Stomach (tissue), 9 donors: Measurements from ENCODE around the gene ZNRF2. TPM values are rescaled to one million over a fixed set of nuclear protein-coding genes. Genes with fewer than 3 reads are reported as not detected.
"Not testable (repeated sequence)": the region's sequence is repeated elsewhere in the genome, so short reads cannot be mapped to it uniquely, and the experiment has no call there.

Source experiments
- DNase-seq, 2 donors: peaks; one replicate each; pipeline versions ENCODE4 v3.0.0 to v3.0.0-alpha.2; 2013 to 2019
- H3K27ac ChIP-seq, 5 donors: fragments of 200-600 bp in 4 of 5; sonication (generic) in 4 of 5; one replicate each; pipeline ENCODE4 v1.5.1; 2013 to 2019; ENCODE audit warnings: mild to moderate bottlenecking in 1 of 5, moderate library complexity in 1 of 5
- H3K27me3 ChIP-seq, 3 donors: fragments of 200-600 bp; sonication (generic); one replicate each; pipeline ENCODE4 v1.5.1; 2017 to 2019; ENCODE audit warnings: mixed run types in 1 of 3
- H3K36me3 ChIP-seq, 4 donors: fragments of 200-600 bp; sonication (generic); 1 replicate in 3 of 4; 2 replicates in 1 of 4; pipeline ENCODE4 v1.5.1; 2016 to 2019
- H3K4me1 ChIP-seq, 4 donors: fragments of 200-600 bp; sonication (generic); one replicate each; pipeline ENCODE4 v1.5.1; 2016 to 2019
- H3K4me3 ChIP-seq, 4 donors: fragments of 200-600 bp; sonication (generic) in 3 of 4; one replicate each; pipeline ENCODE4 v1.5.1; 2016 to 2019; ENCODE audit warnings: mild to moderate bottlenecking in 1 of 4
- H3K9me3 ChIP-seq, 4 donors: fragments of 200-600 bp; sonication (generic); one replicate each; pipeline ENCODE4 v1.5.1; 2016 to 2019
- CTCF ChIP-seq, 7 experiments: fragments of 450-650 bp in 4 of 7; fragments of 200-600 bp in 3 of 7; sonication (generic) in 3 of 7; IDR thresholded peaks; one replicate each; pipeline ENCODE4 v1.5.1; 2016 to 2019; ENCODE audit warnings: antibody characterized with exemption in 7 of 7, control low read depth in 2 of 7, mild to moderate bottlenecking in 1 of 7
- EP300 ChIP-seq: sonication (generic); formaldehyde crosslinking; IDR thresholded peaks from one replicate; pipeline ENCODE4 v1.6.1; 2017; ENCODE audit warnings: antibody characterized with exemption
- POLR2A ChIP-seq, 4 donors: fragments of 450-650 bp; IDR thresholded peaks; one replicate each; pipeline ENCODE4 v1.6.1; 2016; ENCODE audit warnings: antibody characterized with exemption in 4 of 4, control low read depth in 2 of 4, mild to moderate bottlenecking in 1 of 4, moderate library complexity in 1 of 4
- POLR2AphosphoS5 ChIP-seq, 3 donors: sonication (generic); formaldehyde crosslinking; IDR thresholded peaks; one replicate each; pipeline ENCODE4 v1.6.1; 2016; ENCODE audit warnings: antibody characterized with exemption in 3 of 3
- WGBS, 5 donors: extraction: QIAGEN DNeasy Blood & Tissue Kit in 3 of 5; methylation state at CpG; one replicate each; pipeline versions ENCODE4 v1.1.5 to v1.1.7; 2013 to 2018; 5-methylcytosine and 5-hydroxymethylcytosine counted together
- intact Hi-C: fragments of 100-400 bp; cut with DNase I; formaldehyde crosslinking; loops from one replicate; pipeline ENCODE4 v1.15.1; 2023; ENCODE audit warnings: low total_unique reads
- polyA plus RNA-seq, 3 donors: library from polyadenylated mRNA; stranded (reverse); fragments of 200-250 nt; gene quantifications; one replicate each; pipeline ENCODE4 v1.2.3, GENCODE V29; 2013
- total RNA-seq, 5 donors: library from RNA; depleted of rRNA; stranded (reverse); fragments of >200 nt; gene quantifications; one replicate each; pipeline versions ENCODE4 v1.1.0 to v1.2.3, GENCODE V29; 2014 to 2016
- donor health status: healthy with polysubstance abuse.
- donor health status: Bipolar disorder and iron deficiency.
- donor health status: healthy.

ZNRF2 gene
- total and polyA plus RNA-seq, 8 donors, result 5.4 to 209 (median 23.6) TPM

GRCh38 chr7:30290317-30290716, 5.9 kb downstream of the ZNRF2 start:
- H3K4me3 ChIP-seq, H3K27ac ChIP-seq, intact Hi-C loops, H3K36me3 ChIP-seq, H3K9me3 ChIP-seq, H3K27me3 ChIP-seq: not testable (repeated sequence)
- DNase-seq, result peak in 1 of 2 donors; percentile 34
- 30 to 56% (median 42%) methylated on average over 3 of the region's 3 CpGs for WGBS, 5 donors
- peak in 1 of 3 donors; percentile 46 for TF ChIP-seq POLR2AphosphoS5 (IDR thresholded peaks at IDR 0.05)
- peaks cover 16 to 61% (median 46%) of the 10 kb centered on the region in 4 donors for H3K4me1 ChIP-seq

- peaks cover 13 to 62% (median 41%) of the 10 kb centered on the region in 4 donors for H3K4me1 ChIP-seq
- H3K4me3 ChIP-seq, H3K27ac ChIP-seq, DNase-seq, H3K36me3 ChIP-seq, H3K27me3 ChIP-seq, intact Hi-C loops, H3K9me3 ChIP-seq: not testable (repeated sequence)
- WGBS, 5 donors, result 83 to 90% (median 85%) methylated on average over 3 of the region's 3 CpGs
Observed at GRCh38 chr7:30292416-30293038, 8.1 kb downstream of the ZNRF2 start.

GRCh38 chr7:30296304-30296703, 11.9 kb downstream of the ZNRF2 start:
- peaks cover 0 to 53% (median 22%) of the 10 kb centered on the region in 4 donors for H3K4me1 ChIP-seq
- H3K4me3 ChIP-seq, H3K27ac ChIP-seq, DNase-seq, H3K27me3 ChIP-seq, H3K36me3 ChIP-seq, intact Hi-C loops, H3K9me3 ChIP-seq: not testable (repeated sequence)
- WGBS, 5 donors, result 20 to 62% (median 53%) methylated on average over 2 of the region's 2 CpGs

GRCh38 chr7:30297499-30297898, 13.1 kb downstream of the ZNRF2 start:
- DNase-seq, H3K9me3 ChIP-seq, H3K36me3 ChIP-seq, H3K4me3 ChIP-seq, intact Hi-C loops, H3K27me3 ChIP-seq, H3K27ac ChIP-seq: not testable (repeated sequence)
- peaks cover 0 to 63% (median 27%) of the 10 kb centered on the region in 4 donors for H3K4me1 ChIP-seq
- WGBS, 5 donors, result 90 to 100% (median 100%) methylated on average over 1 of the region's 1 CpG

- intact Hi-C loops, DNase-seq, H3K36me3 ChIP-seq, H3K27ac ChIP-seq, H3K27me3 ChIP-seq, H3K4me3 ChIP-seq, H3K9me3 ChIP-seq: not testable (repeated sequence)
- peaks cover 0 to 71% (median 31%) of the 10 kb centered on the region in 4 donors for H3K4me1 ChIP-seq
- 65 to 88% (median 77%) methylated on average over 3 of the region's 3 CpGs for WGBS, 5 donors
Observed at GRCh38 chr7:30298409-30298808, 14.0 kb downstream of the ZNRF2 start.

GRCh38 chr7:30301751-30302150, 17.4 kb downstream of the ZNRF2 start:
- Histone ChIP-seq H3K4me1 (peaks cover 0 to 82% (median 42%) of the 10 kb centered on the region in 4 donors), H3K9me3 (no peaks in the 10 kb centered on the region), H3K27me3 (no peaks in the 10 kb centered on the region), H3K27ac (no peak overlapping the region), H3K4me3 (no peak overlapping the region), H3K36me3 (no peaks in the 10 kb centered on the region)
- no peak for TF ChIP-seq POLR2A (IDR thresholded peaks at IDR 0.05)
- no peak for TF ChIP-seq EP300
- TF ChIP-seq CTCF (IDR thresholded peaks at IDR 0.05), result no peak
- TF ChIP-seq POLR2AphosphoS5 (IDR thresholded peaks at IDR 0.05), result no peak
- no peak for DNase-seq
- 92 to 98% (median 95%) methylated on average over 7 of the region's 7 CpGs for WGBS, 5 donors
- intact Hi-C loops, result no loop called here

- no peak overlapping the region for H3K4me3 ChIP-seq
- H3K4me1 ChIP-seq, result peaks cover 0 to 89% (median 46%) of the 10 kb centered on the region in 4 donors
- H3K27me3 ChIP-seq, result no peaks in the 10 kb centered on the region
- no peak for DNase-seq
- no peak for TF ChIP-seq POLR2A (IDR thresholded peaks at IDR 0.05)
- no peak for TF ChIP-seq EP300
- TF ChIP-seq POLR2AphosphoS5 (IDR thresholded peaks at IDR 0.05), result no peak
- TF ChIP-seq CTCF (IDR thresholded peaks at IDR 0.05), result no peak
- no peaks in the 10 kb centered on the region for H3K36me3 ChIP-seq
- no peaks in the 10 kb centered on the region for H3K9me3 ChIP-seq
- H3K27ac ChIP-seq, result no peak overlapping the region
- intact Hi-C loops, result no loop called here
- WGBS, 5 donors, result 96 to 98% (median 97%) methylated on average over 10 of the region's 10 CpGs
Observed at GRCh38 chr7:30302656-30303311, 18.4 kb downstream of the ZNRF2 start.
